Panc1 (cell line): ENCODE data around the gene NXPH4. TPM values are rescaled to one million over a fixed set of nuclear protein-coding genes. Genes with fewer than 3 reads are reported as not detected.

Experiments used
- ATAC-seq: fragments of 200-7000 bp; cut with Tn5 transposase; 2 replicates; pipeline ENCODE4 v1.9.1; 2020; ENCODE audit warnings: mild to moderate bottlenecking, moderate library complexity
- BruUV-seq: library from RNA; stranded (reverse); fragments of 400-500 nt; replicated peaks from 2 replicates; lab custom pipeline; 2021; lab: Mats Ljungman, UMichigan
- CTCF ChIA-PET: fragments of 300-600 bp; sonication (Branson Sonifier 250); formaldehyde crosslinking; loops from one replicate; lab custom pipeline; 2022; ENCODE audit warnings: antibody characterized with exemption; lab: Charles Lee
- POLR2A ChIA-PET: fragments of 300-600 bp; sonication (Branson Sonifier 250); formaldehyde crosslinking; loops from one replicate; lab custom pipeline; 2022; ENCODE audit warnings: antibody characterized with exemption; lab: Charles Lee
- DNase-seq: peaks from one replicate; pipeline ENCODE4 v3.0.0-alpha.2; 2010; ENCODE audit warnings: low read depth, low spot score
- H3K27ac ChIP-seq: 2 replicates; pipeline ENCODE4 v1.5.1; 2011; ENCODE audit warnings: mild to moderate bottlenecking, low read length, inconsistent platforms
- H3K27me3 ChIP-seq: fragments of 200-500 bp; sonication (Bioruptor generic); 2 replicates; pipeline ENCODE4 v1.6.0; 2014; ENCODE audit warnings: low read length, inconsistent platforms; ENCODE audit not compliant: control insufficient read depth, insufficient read depth
- H3K36me3 ChIP-seq: fragments of 200-500 bp; sonication (Bioruptor generic); 2 replicates; pipeline ENCODE4 v1.5.1; 2014; ENCODE audit warnings: inconsistent platforms, mild to moderate bottlenecking, low read length, moderate library complexity; ENCODE audit not compliant: control insufficient read depth, insufficient read depth
- H3K4me1 ChIP-seq: 2 replicates; pipeline ENCODE4 v1.5.1; 2011; ENCODE audit warnings: inconsistent platforms, mild to moderate bottlenecking, low read length, moderate library complexity; ENCODE audit not compliant: control insufficient read depth, insufficient read depth
- H3K4me3 ChIP-seq, 2 experiments: 2 replicates each; pipeline ENCODE4 v1.5.1; 2011 to 2012; ENCODE audit warnings: low read depth in 2 of 2, low read length in 2 of 2, mild to moderate bottlenecking in 2 of 2, inconsistent platforms in 1 of 2, moderate library complexity in 1 of 2
- H3K9me3 ChIP-seq: fragments of 200-500 bp; sonication (Bioruptor generic); 2 replicates; pipeline ENCODE4 v1.5.1; 2014; ENCODE audit warnings: low read depth, mild to moderate bottlenecking, inconsistent platforms, low read length, moderate library complexity; ENCODE audit not compliant: control insufficient read depth, insufficient read depth
- POLR2AphosphoS5 ChIP-seq: IDR thresholded peaks from 2 replicates; pipeline ENCODE4 v1.6.1; 2012; ENCODE audit warnings: mild to moderate bottlenecking, low read depth, low read length, moderate library complexity
- REST ChIP-seq, 2 experiments: IDR thresholded peaks; 2 replicates each; pipeline ENCODE4 v1.6.1; 2011 to 2012; ENCODE audit warnings: low read depth in 2 of 2, control low read depth in 1 of 2, low read length in 1 of 2, mild to moderate bottlenecking in 1 of 2, moderate library complexity in 1 of 2; ENCODE audit not compliant: insufficient read depth in 1 of 2
- SIN3A ChIP-seq: IDR thresholded peaks from 2 replicates; pipeline ENCODE4 v1.6.1; 2012; ENCODE audit warnings: low read depth, mild to moderate bottlenecking, low read length, moderate library complexity, borderline replicate concordance; ENCODE audit not compliant: insufficient read depth
- TCF7L2 ChIP-seq: IDR thresholded peaks from 2 replicates; pipeline ENCODE4 v1.6.1; 2011; ENCODE audit warnings: mild to moderate bottlenecking, low read depth, low read length, inconsistent platforms
- in situ Hi-C: cut with HindIII; loops from 2 replicates; pipeline ENCODE4 v1.10.0; 2016; ENCODE audit warnings: low sequenced_read_pairs, low pct_unique_long_range_greater_than_20kb
- intact Hi-C: fragments of 100-400 bp; cut with micrococcal nuclease; formaldehyde crosslinking; loops from one replicate; pipeline ENCODE4 v1.10.0; 2022; ENCODE audit not compliant: unreplicated experiment
- total RNA-seq: library from RNA; stranded (reverse); gene quantifications from one replicate; pipeline ENCODE4 v1.2.1, GENCODE V29; 2021; ENCODE audit not compliant: unreplicated experiment
- TF ChIP-seq, protein P1 (sequence below): fragments of 450-650 bp; IDR thresholded peaks from 2 replicates; pipeline ENCODE4 v1.5.1; 2017; ENCODE audit warnings: mild to moderate bottlenecking

The NXPH4 gene
- total RNA-seq, 1 experiment from 2014 or later: 2.1 TPM

DNA sequence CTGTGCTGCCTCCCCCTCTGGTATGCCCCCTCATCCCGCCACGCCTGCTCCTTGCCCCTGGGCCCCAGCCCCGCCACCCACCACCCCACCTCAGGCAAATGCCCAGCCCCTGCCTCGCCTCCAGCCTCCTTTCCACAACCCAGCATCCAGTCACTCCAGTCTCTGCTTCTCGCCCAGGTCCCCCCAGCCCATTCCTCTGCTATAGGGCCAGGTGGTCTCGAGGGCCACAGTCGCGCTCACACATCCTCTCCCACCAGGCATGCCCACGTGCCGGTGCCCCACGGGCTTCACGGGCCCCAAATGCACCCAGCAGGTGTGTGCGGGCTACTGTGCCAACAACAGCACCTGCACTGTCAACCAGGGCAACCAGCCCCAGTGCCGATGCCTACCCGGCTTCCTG, 6.1 kb upstream of the NXPH4 start:
- no peak for TF ChIP-seq POLR2AphosphoS5
- TF ChIP-seq, protein P1, sequence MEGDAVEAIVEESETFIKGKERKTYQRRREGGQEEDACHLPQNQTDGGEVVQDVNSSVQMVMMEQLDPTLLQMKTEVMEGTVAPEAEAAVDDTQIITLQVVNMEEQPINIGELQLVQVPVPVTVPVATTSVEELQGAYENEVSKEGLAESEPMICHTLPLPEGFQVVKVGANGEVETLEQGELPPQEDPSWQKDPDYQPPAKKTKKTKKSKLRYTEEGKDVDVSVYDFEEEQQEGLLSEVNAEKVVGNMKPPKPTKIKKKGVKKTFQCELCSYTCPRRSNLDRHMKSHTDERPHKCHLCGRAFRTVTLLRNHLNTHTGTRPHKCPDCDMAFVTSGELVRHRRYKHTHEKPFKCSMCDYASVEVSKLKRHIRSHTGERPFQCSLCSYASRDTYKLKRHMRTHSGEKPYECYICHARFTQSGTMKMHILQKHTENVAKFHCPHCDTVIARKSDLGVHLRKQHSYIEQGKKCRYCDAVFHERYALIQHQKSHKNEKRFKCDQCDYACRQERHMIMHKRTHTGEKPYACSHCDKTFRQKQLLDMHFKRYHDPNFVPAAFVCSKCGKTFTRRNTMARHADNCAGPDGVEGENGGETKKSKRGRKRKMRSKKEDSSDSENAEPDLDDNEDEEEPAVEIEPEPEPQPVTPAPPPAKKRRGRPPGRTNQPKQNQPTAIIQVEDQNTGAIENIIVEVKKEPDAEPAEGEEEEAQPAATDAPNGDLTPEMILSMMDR: no peak
- TF ChIP-seq REST (IDR thresholded peaks at IDR 0.05; ENCODE audit: insufficient read depth in 1 of 2, low read depth in 2 of 2, low read length in 1 of 2): no peak
- TF ChIP-seq TCF7L2: no peak
- TF ChIP-seq SIN3A: no peak
- H3K9me3 ChIP-seq: no peaks in the 10 kb centered on the region
- ChIA-PET CTCF (no interaction called here), POLR2A (no interaction called here)
- no peaks in the 10 kb centered on the region for H3K36me3 ChIP-seq
- H3K4me1 ChIP-seq: peaks cover 5% of the 10 kb centered on the region; the same call in 1 of the 2 replicates
- no peak overlapping the region for H3K27ac ChIP-seq
- ATAC-seq (no peak), DNase-seq (no peak)
- BruUV-seq: no TSS peak
- peaks cover 6% of the 10 kb centered on the region for H3K27me3 ChIP-seq
- in situ Hi-C loops: no loop called here
- no peak overlapping the region for H3K4me3 ChIP-seq
- intact Hi-C loops: no loop called here

GRCh38 chr12:57210926-57211692, 5.5 kb upstream of the NXPH4 start:
- no peaks in the 10 kb centered on the region for H3K36me3 ChIP-seq
- ChIA-PET CTCF (no interaction called here), POLR2A (no interaction called here)
- BruUV-seq: no TSS peak
- in situ Hi-C loops: no loop called here
- H3K4me3 ChIP-seq: no peak overlapping the region
- ATAC-seq: no peak
- no peaks in the 10 kb centered on the region for H3K9me3 ChIP-seq
- H3K27me3 ChIP-seq: peaks cover 10% of the 10 kb centered on the region
- TF ChIP-seq POLR2AphosphoS5 (no peak), SIN3A (no peak), REST (IDR thresholded peaks at IDR 0.05; ENCODE audit: insufficient read depth in 1 of 2, low read depth in 2 of 2, low read length in 1 of 2) (no peak), TCF7L2 (no peak)
- TF ChIP-seq, protein P1: no peak
- DNase-seq: no peak
- intact Hi-C loops: no loop called here
- H3K27ac ChIP-seq: no peak overlapping the region
- peaks cover 10% of the 10 kb centered on the region; the same call in 1 of the 2 replicates for H3K4me1 ChIP-seq
